ENCODE data around the gene NLRP4. TPM values are rescaled to one million over a fixed set of nuclear protein-coding genes. Genes with fewer than 3 reads are reported as not detected.
"Not testable (repeated sequence)": the region's sequence is repeated elsewhere in the genome, so short reads cannot be mapped to it uniquely, and the experiment has no call there.

NLRP4 gene
- total RNA-seq, 2 experiments from 2014 or later = not detected

DNA sequence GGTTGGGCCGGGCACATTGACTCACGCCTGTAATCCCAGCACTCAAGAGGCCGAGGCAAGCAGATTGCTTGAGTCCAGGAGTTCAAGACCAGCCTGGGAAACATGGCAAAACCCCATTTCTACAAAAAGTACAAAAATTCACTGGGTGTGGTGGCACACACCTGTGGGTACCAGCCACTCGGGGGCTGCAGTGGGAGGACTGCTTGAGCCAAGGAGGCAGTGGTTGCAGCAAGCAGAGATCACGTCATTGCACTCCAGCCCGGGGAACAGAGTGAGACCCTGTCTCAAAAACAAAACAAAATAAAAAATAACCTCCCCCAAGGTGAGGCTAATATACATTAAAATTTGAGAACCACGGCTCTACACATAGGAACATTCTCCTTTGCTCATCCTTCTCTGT lies 70.9 kb downstream of the NLRP4 start:
- Mint-ChIP-seq H3K4me3 (no peak overlapping the region), H3K9me3 (ENCODE audit: low read depth) (peaks cover 7% of the 10 kb centered on the region), H3K36me3 (no peaks in the 10 kb centered on the region), H3K4me1 (no peaks in the 10 kb centered on the region), H3K27me3 (no peaks in the 10 kb centered on the region), H3K27ac (no peak overlapping the region)
- no peak for ATAC-seq
- CTCF ChIA-PET = no interaction called here
- DNase-seq = no peak

DNA sequence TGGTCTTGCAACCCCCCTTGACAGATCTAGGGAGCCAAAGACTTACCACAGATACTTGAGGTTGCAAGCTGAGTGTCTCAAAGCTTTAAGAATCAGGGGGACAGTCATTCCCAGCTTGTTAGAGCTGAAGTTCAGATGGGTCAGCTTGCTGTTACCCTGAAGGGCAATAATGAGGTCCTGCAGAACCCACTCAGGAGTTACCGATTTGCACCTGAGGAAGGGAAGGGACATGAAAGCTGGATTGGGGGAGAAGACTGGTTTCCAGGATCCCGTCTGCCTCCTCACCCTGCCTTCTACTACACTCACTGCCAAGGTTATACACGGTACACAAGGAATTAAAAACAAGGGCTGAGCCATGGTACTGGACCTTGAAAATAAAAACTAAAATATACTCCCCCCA lies 71.4 kb downstream of the NLRP4 start:
- DNase-seq (no peak), ATAC-seq (no peak)
- Mint-ChIP-seq H3K27ac (no peak overlapping the region), H3K4me3 (no peak overlapping the region), H3K27me3 (no peaks in the 10 kb centered on the region), H3K36me3 (no peaks in the 10 kb centered on the region), H3K9me3 (ENCODE audit: low read depth) (peaks cover 7% of the 10 kb centered on the region), H3K4me1 (no peaks in the 10 kb centered on the region)
- CTCF ChIA-PET = no interaction called here

DNA sequence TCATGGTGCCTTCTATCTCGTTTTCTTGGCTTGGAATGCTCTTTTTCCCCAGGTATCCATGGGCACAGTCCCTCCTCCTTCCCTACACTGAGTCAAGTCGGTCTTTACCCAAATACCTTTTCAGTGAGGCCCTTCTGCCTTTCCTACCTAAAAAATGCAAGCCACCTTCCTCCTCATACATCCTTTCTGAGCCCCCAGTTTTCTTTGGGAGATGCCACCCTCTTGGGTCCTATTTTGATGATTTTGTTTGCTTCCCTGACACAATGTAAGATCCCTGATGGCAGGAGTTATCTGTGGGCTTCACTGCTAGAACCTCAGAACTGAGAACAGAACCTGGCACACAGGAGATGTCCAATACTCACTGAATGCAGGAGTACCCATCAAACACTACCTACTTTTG lies 73.5 kb downstream of the NLRP4 start:
- Mint-ChIP-seq H3K36me3 (no peaks in the 10 kb centered on the region), H3K27me3 (no peaks in the 10 kb centered on the region), H3K9me3 (ENCODE audit: low read depth) (peaks cover 7% of the 10 kb centered on the region), H3K4me3 (no peak overlapping the region), H3K4me1 (no peaks in the 10 kb centered on the region), H3K27ac (no peak overlapping the region)
- CTCF ChIA-PET = no interaction called here
- no peak for DNase-seq
- ATAC-seq = no peak

GRCh38 chr19:55912916-55913315 lies 76.6 kb downstream of the NLRP4 start:
- Mint-ChIP-seq H3K27ac (no peak overlapping the region), H3K36me3 (no peaks in the 10 kb centered on the region), H3K27me3 (no peaks in the 10 kb centered on the region), H3K4me1 (no peaks in the 10 kb centered on the region), H3K9me3 (ENCODE audit: low read depth) (peaks cover 6% of the 10 kb centered on the region), H3K4me3 (no peak overlapping the region)
- ATAC-seq = no peak
- CTCF ChIA-PET = no interaction called here
- no peak for DNase-seq

- ATAC-seq (no peak), DNase-seq (no peak)
- CTCF ChIA-PET = no interaction called here
- Mint-ChIP-seq H3K9me3 (ENCODE audit: low read depth) (peaks cover 6% of the 10 kb centered on the region), H3K4me1 (no peaks in the 10 kb centered on the region), H3K27me3 (no peaks in the 10 kb centered on the region), H3K27ac (no peak overlapping the region), H3K36me3 (no peaks in the 10 kb centered on the region), H3K4me3 (no peak overlapping the region)
These were observed 77.4 kb downstream of the NLRP4 start for GRCh38 chr19:55913643-55914268.

- no peak overlapping the region for H3K27ac Mint-ChIP-seq
- H3K27me3 Mint-ChIP-seq = no peaks in the 10 kb centered on the region
- ATAC-seq (no peak), DNase-seq (no peak)
- H3K36me3 Mint-ChIP-seq = no peaks in the 10 kb centered on the region
- peaks cover 16% of the 10 kb centered on the region for H3K9me3 Mint-ChIP-seq (ENCODE audit: low read depth)
- CTCF ChIA-PET = no interaction called here
- no peaks in the 10 kb centered on the region for H3K4me1 Mint-ChIP-seq
- H3K4me3 Mint-ChIP-seq = no peak overlapping the region
These were observed 87.2 kb downstream of the NLRP4 start for GRCh38 chr19:55923556-55923955.

GRCh38 chr19:55927991-55928390 lies 91.7 kb downstream of the NLRP4 start:
- Mint-ChIP-seq H3K4me3 (no peak overlapping the region), H3K27ac (no peak overlapping the region), H3K9me3 (ENCODE audit: low read depth) (peaks cover 19% of the 10 kb centered on the region), H3K4me1 (no peaks in the 10 kb centered on the region), H3K36me3 (no peaks in the 10 kb centered on the region), H3K27me3 (no peaks in the 10 kb centered on the region)
- CTCF ChIA-PET = no interaction called here
- ATAC-seq (no peak), DNase-seq (no peak)

- H3K4me3 Mint-ChIP-seq, CTCF ChIA-PET, ATAC-seq, H3K27ac Mint-ChIP-seq, H3K4me1 Mint-ChIP-seq, H3K36me3 Mint-ChIP-seq, DNase-seq, H3K27me3 Mint-ChIP-seq: not testable (repeated sequence)
- peaks cover 19% of the 10 kb centered on the region for H3K9me3 Mint-ChIP-seq (ENCODE audit: low read depth)
These were observed 92.9 kb downstream of the NLRP4 start for GRCh38 chr19:55929258-55929657.

DNA sequence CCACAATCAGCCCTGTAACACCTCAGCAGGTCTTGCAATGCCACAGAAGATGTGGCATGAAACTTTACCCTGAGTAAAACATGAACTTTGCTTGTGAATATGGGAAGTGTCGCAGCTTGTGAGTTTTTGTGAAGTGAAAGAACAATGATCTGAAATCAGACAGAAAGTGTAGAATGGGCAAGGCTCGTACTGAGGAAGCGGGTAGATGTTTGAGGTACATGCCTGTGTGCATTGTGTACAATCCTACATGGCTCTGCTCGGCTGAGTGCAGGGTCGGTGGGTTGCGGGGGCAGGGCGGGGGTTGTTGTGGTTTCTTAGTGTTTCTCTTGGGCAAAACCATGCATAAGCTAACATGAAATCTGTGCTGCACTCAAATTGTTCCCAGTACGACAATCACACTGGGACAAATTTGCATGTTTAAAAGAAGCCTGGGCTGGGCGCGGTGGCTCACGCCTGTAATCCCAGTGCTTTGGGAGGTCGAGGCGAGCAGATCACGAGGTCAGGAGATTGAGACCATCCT lies 94.7 kb downstream of the NLRP4 start:
- Mint-ChIP-seq H3K4me1 (no peaks in the 10 kb centered on the region), H3K36me3 (no peaks in the 10 kb centered on the region), H3K27me3 (no peaks in the 10 kb centered on the region), H3K27ac (no peak overlapping the region), H3K4me3 (no peak overlapping the region), H3K9me3 (ENCODE audit: low read depth) (peaks cover 18% of the 10 kb centered on the region)
- ATAC-seq (no peak), DNase-seq (no peak)
- CTCF ChIA-PET = no interaction called here

Other genes with a start within 250 kb of the NLRP4 start
- 10 to 100 TPM; 13.0 to 15.7 TPM for gene FIZ1, start 237.0 kb upstream of the NLRP4 start, total RNA-seq
- 10 to 100 TPM; 26.5 to 30.2 TPM for gene ZNF524, start 236.3 kb upstream of the NLRP4 start, total RNA-seq
- gene ZNF865, start 230.9 kb upstream of the NLRP4 start, total RNA-seq = 10 to 100 TPM; 14.4 to 16.7 TPM
- gene ZNF784, start 212.0 kb upstream of the NLRP4 start, total RNA-seq = 1 to 10 TPM; 5.1 to 7.3 TPM
- gene ZNF580, start 195.5 kb upstream of the NLRP4 start, total RNA-seq = 10 to 100 TPM; 33.1 to 33.7 TPM
- gene ZNF581, start 192.9 kb upstream of the NLRP4 start, total RNA-seq = 10 to 100 TPM; 23.7 to 25.4 TPM
- gene CCDC106, start 188.3 kb upstream of the NLRP4 start, total RNA-seq = 1 to 10 TPM; 5.9 TPM
- gene U2AF2, start 181.5 kb upstream of the NLRP4 start, total RNA-seq = 100 to 1,000 TPM; 284 to 324 TPM
- gene EPN1, start 161.3 kb upstream of the NLRP4 start, total RNA-seq = 10 to 100 TPM; 55.7 to 63.7 TPM
- gene NLRP9, start 98.1 kb upstream of the NLRP4 start, total RNA-seq = not detected
- not detected for gene RFPL4A, start 77.4 kb upstream of the NLRP4 start, total RNA-seq
- gene RFPL4AL1, start 67.4 kb upstream of the NLRP4 start, total RNA-seq = not detected
- gene NLRP11, start 4.5 kb upstream of the NLRP4 start, total RNA-seq = not detected
- not detected for gene NLRP13, start 95.8 kb downstream of the NLRP4 start, total RNA-seq
- not detected for gene NLRP8, start 111.3 kb downstream of the NLRP4 start, total RNA-seq
- not detected for gene NLRP5, start 150.2 kb downstream of the NLRP4 start, total RNA-seq